ENCODE data around the gene KCNG4. TPM values are rescaled to one million over a fixed set of nuclear protein-coding genes. Genes with fewer than 3 reads are reported as not detected.

The KCNG4 gene, protein sequence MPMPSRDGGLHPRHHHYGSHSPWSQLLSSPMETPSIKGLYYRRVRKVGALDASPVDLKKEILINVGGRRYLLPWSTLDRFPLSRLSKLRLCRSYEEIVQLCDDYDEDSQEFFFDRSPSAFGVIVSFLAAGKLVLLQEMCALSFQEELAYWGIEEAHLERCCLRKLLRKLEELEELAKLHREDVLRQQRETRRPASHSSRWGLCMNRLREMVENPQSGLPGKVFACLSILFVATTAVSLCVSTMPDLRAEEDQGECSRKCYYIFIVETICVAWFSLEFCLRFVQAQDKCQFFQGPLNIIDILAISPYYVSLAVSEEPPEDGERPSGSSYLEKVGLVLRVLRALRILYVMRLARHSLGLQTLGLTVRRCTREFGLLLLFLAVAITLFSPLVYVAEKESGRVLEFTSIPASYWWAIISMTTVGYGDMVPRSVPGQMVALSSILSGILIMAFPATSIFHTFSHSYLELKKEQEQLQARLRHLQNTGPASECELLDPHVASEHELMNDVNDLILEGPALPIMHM
- not detected for total RNA-seq
- long read RNA-seq, donor 1 = 0 reads
- long read RNA-seq, donor 2 = 0 reads

DNA sequence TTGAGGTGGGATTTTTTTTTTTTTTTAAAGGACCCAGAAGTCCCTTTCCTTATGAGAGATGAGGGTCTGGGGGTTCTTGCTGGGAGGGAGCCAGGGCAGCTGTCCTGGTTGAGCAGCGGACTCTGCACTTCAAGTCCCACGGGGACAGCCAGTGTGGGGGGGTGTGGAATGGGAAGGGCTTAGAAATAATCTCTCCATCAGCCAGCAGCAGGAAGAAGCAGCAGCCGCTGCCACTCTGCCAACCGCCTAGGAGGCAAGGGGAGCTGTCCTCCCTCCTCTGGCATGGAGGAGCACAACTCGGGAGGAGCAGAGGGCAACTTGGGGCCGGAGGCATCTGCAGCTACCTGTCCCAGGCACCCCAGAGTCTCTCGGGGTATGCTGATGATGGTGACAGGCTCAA lies at the start of gene KCNG4:
KCNG4 (minus strand) TSS at position 104 of the 400 bp plus-strand sequence. CDS start 2,527 bp downstream, outside the sequence.
- H3K36me3 ChIP-seq (ENCODE audit: low read depth) = no peaks in the 10 kb centered on the region
- intact Hi-C loops (cut with DNase I, micrococcal nuclease) = no loop called here
- no peaks in the 10 kb centered on the region for H3K4me1 ChIP-seq (ENCODE audit: low read depth)
- no peaks in the 10 kb centered on the region for H3K9me3 ChIP-seq
- DNase-seq (no peak), ATAC-seq (no peak)
- TF ChIP-seq CTCF (IDR thresholded peaks at IDR 0.05) = no peak
- no peak within 1 kb of the TSS for H3K4me3 ChIP-seq

DNA sequence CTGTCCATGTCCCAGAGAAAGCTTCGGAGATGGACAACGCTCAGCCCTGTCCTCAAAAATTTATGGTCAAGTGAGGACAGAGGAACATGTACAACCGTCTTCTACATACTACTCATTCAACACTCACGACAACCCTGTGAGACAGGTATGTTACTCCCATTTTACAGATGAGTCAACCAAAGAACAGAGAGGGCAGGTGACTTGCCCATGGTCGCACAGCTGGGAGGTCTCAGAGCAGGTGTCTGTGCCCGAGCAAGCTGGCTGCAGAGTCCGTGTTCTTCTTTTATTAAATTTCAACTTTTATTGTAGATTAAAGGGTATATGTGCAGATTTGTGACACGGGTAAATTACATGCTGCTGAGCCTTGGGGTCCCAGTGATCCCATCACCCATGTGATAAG lies 49.1 kb upstream of the KCNG4 start:
- intact Hi-C loops (cut with DNase I, micrococcal nuclease) = no loop called here
- Histone ChIP-seq H3K36me3 (ENCODE audit: low read depth) (no peaks in the 10 kb centered on the region), H3K9me3 (no peaks in the 10 kb centered on the region), H3K4me1 (ENCODE audit: low read depth) (peaks cover 8% of the 10 kb centered on the region), H3K4me3 (no peak overlapping the region)
- no peak for DNase-seq
- no peak for ATAC-seq
- no peak for TF ChIP-seq CTCF (IDR thresholded peaks at IDR 0.05)

GRCh38 chr16:84286578-84287240 lies 46.9 kb upstream of the KCNG4 start:
- peak; percentile 24 to 60 (median 49) for DNase-seq
- intact Hi-C loops (cut with DNase I, micrococcal nuclease) = no loop called here

GRCh38 chr16:84284154-84284722 lies 44.4 kb upstream of the KCNG4 start:
- intact Hi-C loops (cut with DNase I, micrococcal nuclease) = no loop called here
- peak; percentile 72 to 73 (median 72) for DNase-seq
- no peaks in the 10 kb centered on the region for H3K36me3 ChIP-seq (ENCODE audit: low read depth)
- ATAC-seq = peak; percentile 93
- no peak overlapping the region for H3K4me3 ChIP-seq
- no peak for TF ChIP-seq CTCF (IDR thresholded peaks at IDR 0.05)
- no peaks in the 10 kb centered on the region for H3K9me3 ChIP-seq
- H3K4me1 ChIP-seq (ENCODE audit: low read depth) = peaks cover 8% of the 10 kb centered on the region

More at GRCh38 chr16:84286578-84287240, 46.9 kb upstream of the KCNG4 start:
- H3K4me1 ChIP-seq (ENCODE audit: low read depth) = peaks cover 8% of the 10 kb centered on the region
- peak; percentile 28 for ATAC-seq
- no peak for TF ChIP-seq CTCF (IDR thresholded peaks at IDR 0.05)
- H3K4me3 ChIP-seq = no peak overlapping the region
- H3K36me3 ChIP-seq (ENCODE audit: low read depth) = no peaks in the 10 kb centered on the region
- no peaks in the 10 kb centered on the region for H3K9me3 ChIP-seq

DNA sequence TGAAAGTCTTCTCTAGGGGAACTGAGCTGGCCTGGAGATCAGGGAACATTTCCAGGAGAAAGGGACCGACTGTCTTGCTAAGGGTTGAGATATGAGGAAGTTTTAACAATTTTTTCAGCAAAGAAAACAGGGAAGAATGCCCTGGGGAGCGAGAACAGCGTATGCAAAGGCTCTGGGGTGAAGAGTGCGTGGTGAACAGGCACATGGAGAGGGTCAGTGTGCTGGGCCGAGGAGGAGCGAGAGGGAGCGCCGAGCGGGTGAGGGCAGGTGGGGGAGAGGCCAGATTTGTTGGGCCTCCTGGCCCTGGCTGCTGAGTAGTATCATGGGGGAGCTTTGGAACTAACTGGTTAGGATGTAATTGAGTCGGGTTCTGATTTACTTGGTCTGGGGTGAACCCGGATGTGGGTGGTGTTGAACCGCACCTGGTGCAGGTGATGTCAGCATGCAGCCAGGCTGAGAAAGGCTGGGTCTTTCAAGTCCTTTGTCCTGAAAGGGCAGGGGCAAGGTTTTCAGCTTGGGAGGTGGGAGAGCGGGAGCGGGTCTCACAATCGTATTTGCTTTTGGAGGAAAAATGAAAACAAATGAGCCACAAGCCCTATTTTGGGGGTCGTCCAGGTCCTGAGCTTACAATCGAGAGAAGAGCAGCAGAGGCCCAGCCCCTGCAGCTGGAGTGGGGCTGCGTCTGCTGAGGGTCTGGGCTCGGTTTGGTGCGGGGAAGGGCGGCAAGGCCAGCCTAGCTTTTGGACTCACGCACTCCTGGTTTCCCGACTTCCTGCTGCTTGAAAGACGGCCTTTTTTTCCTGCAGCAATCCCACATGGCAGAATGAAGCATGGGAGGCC lies 43.7 kb upstream of the KCNG4 start:
- intact Hi-C loops (cut with DNase I, micrococcal nuclease) = no loop called here
- Histone ChIP-seq H3K4me3 (no peak overlapping the region), H3K36me3 (ENCODE audit: low read depth) (no peaks in the 10 kb centered on the region), H3K4me1 (ENCODE audit: low read depth) (peaks cover 8% of the 10 kb centered on the region), H3K9me3 (no peaks in the 10 kb centered on the region)
- no peak for TF ChIP-seq CTCF (IDR thresholded peaks at IDR 0.05)
- peak; percentile 50 for ATAC-seq
- DNase-seq = no peak

Measured in mucosa of descending colon (tissue), 3 donors.